H9 (cell line): ENCODE measurements around the gene CDKAL1. TPM values are rescaled to one million over a fixed set of nuclear protein-coding genes. Genes with fewer than 3 reads are reported as not detected.

Experiments
- DNase-seq: peaks from one replicate; pipeline ENCODE4 v3.0.0-alpha.2; 2017
- H2AFZ ChIP-seq: one replicate; pipeline ENCODE4 v1.6.1; 2013; ENCODE audit warnings: mild to moderate bottlenecking, low read length, control low read depth, moderate library complexity
- H2AK5ac ChIP-seq: 2 replicates; pipeline ENCODE4 v1.6.1; 2013; ENCODE audit warnings: low read length, control low read depth, mixed read lengths; ENCODE audit not compliant: insufficient read length
- H2BK120ac ChIP-seq: one replicate; pipeline ENCODE4 v1.6.1; 2013; ENCODE audit warnings: low read depth, mild to moderate bottlenecking, low read length, control low read depth, inconsistent platforms; ENCODE audit not compliant: poor library complexity, severe bottlenecking
- H2BK12ac ChIP-seq: 2 replicates; pipeline ENCODE4 v1.6.1; 2013; ENCODE audit warnings: low read length, control low read depth, mixed read lengths, low read depth; ENCODE audit not compliant: insufficient read length
- H2BK15ac ChIP-seq: 2 replicates; pipeline ENCODE4 v1.6.1; 2013; ENCODE audit warnings: low read depth, low read length, control low read depth
- H2BK20ac ChIP-seq: one replicate; pipeline ENCODE4 v1.6.1; 2013; ENCODE audit warnings: low read depth, mild to moderate bottlenecking, low read length, control low read depth, inconsistent platforms; ENCODE audit not compliant: poor library complexity, severe bottlenecking
- H2BK5ac ChIP-seq: 2 replicates; pipeline ENCODE4 v1.6.1; 2013; ENCODE audit warnings: low read length, control low read depth, mixed read lengths; ENCODE audit not compliant: insufficient read length
- H3K14ac ChIP-seq: 2 replicates; pipeline ENCODE4 v1.6.1; 2013; ENCODE audit warnings: low read length, control low read depth; ENCODE audit not compliant: insufficient read depth
- H3K18ac ChIP-seq: 2 replicates; pipeline ENCODE4 v1.6.1; 2013; ENCODE audit warnings: low read depth, mild to moderate bottlenecking, mixed read lengths, low read length, control low read depth; ENCODE audit not compliant: insufficient read length
- H3K23ac ChIP-seq: 2 replicates; pipeline ENCODE4 v1.6.1; 2013; ENCODE audit warnings: low read length, control low read depth, mixed read lengths, low read depth; ENCODE audit not compliant: insufficient read length
- H3K23me2 ChIP-seq: 2 replicates; pipeline ENCODE4 v1.6.1; 2013; ENCODE audit warnings: low read depth, mild to moderate bottlenecking, mixed read lengths, low read length, control low read depth; ENCODE audit not compliant: insufficient read length, poor library complexity, severe bottlenecking
- H3K27ac ChIP-seq: 2 replicates; pipeline ENCODE4 v1.5.1; 2013; ENCODE audit warnings: low read length, control low read depth, mixed read lengths, low read depth; ENCODE audit not compliant: insufficient read length
- H3K27me3 ChIP-seq: 2 replicates; pipeline ENCODE4 v1.6.1; 2013; ENCODE audit warnings: low read length, control low read depth, inconsistent platforms; ENCODE audit not compliant: insufficient read depth
- H3K4ac ChIP-seq: 2 replicates; pipeline ENCODE4 v1.6.1; 2013; ENCODE audit warnings: low read depth, mild to moderate bottlenecking, control low read depth, inconsistent platforms, low read length, moderate library complexity
- H3K4me1 ChIP-seq: 2 replicates; pipeline ENCODE4 v1.6.1; 2013; ENCODE audit warnings: low read length, control low read depth, inconsistent platforms; ENCODE audit not compliant: insufficient read depth
- H3K4me2 ChIP-seq: 2 replicates; pipeline ENCODE4 v1.6.1; 2013; ENCODE audit warnings: low read length, control low read depth, mixed read lengths; ENCODE audit not compliant: insufficient read length, insufficient read depth
- H3K56ac ChIP-seq: 2 replicates; pipeline ENCODE4 v1.6.1; 2013; ENCODE audit warnings: low read depth, mild to moderate bottlenecking, mixed read lengths, low read length, control low read depth; ENCODE audit not compliant: insufficient read length
- H3K79me1 ChIP-seq: 2 replicates; pipeline ENCODE4 v1.6.1; 2013; ENCODE audit warnings: low read depth, mild to moderate bottlenecking, moderate library complexity, low read length, control low read depth, inconsistent platforms; ENCODE audit not compliant: insufficient read depth, poor library complexity, severe bottlenecking
- H3K79me2 ChIP-seq: 2 replicates; pipeline ENCODE4 v1.6.1; 2013; ENCODE audit warnings: low read length, control low read depth, inconsistent platforms; ENCODE audit not compliant: insufficient read depth
- H3K9ac ChIP-seq: 2 replicates; pipeline ENCODE4 v1.6.1; 2013; ENCODE audit warnings: low read length, control low read depth, mixed read lengths; ENCODE audit not compliant: insufficient read length; ENCODE audit errors: extremely low read depth
- H3K9me3 ChIP-seq: one replicate; pipeline ENCODE4 v1.6.1; 2013; ENCODE audit warnings: low read depth, low read length, inconsistent platforms; ENCODE audit not compliant: control insufficient read depth
- H3T11ph ChIP-seq: one replicate; pipeline ENCODE4 v1.6.1; 2013; ENCODE audit warnings: mild to moderate bottlenecking, low read length, control low read depth, inconsistent platforms
- H4K20me1 ChIP-seq: one replicate; pipeline ENCODE4 v1.6.1; 2013; ENCODE audit not compliant: control insufficient read depth, insufficient read length, insufficient read depth
- H4K5ac ChIP-seq: 2 replicates; pipeline ENCODE4 v1.6.1; 2013; ENCODE audit warnings: low read depth, mild to moderate bottlenecking, mixed read lengths, low read length, control low read depth; ENCODE audit not compliant: insufficient read length
- H4K8ac ChIP-seq: replicated peaks from 2 replicates; pipeline ENCODE4 v1.6.1; 2013; ENCODE audit warnings: low read length, control low read depth, mixed read lengths, low read depth; ENCODE audit not compliant: insufficient read length
- H4K91ac ChIP-seq: 2 replicates; pipeline ENCODE4 v1.6.1; 2013; ENCODE audit warnings: low read depth, mild to moderate bottlenecking, moderate library complexity, mixed read lengths, low read length, control low read depth; ENCODE audit not compliant: insufficient read length
- H3K27ac Mint-ChIP-seq, 3 experiments: 2 replicates in 2 of 3; 3 replicates in 1 of 3; pipeline ENCODE4 v1.8.0; 2020 to 2021; ENCODE audit warnings: mixed read lengths in 3 of 3, mild to moderate bottlenecking in 1 of 3, moderate library complexity in 1 of 3
- H3K27me3 Mint-ChIP-seq: 2 replicates; pipeline ENCODE4 v1.8.0; 2021; ENCODE audit warnings: low read depth, mild to moderate bottlenecking, moderate library complexity, mixed read lengths
- H3K36me3 Mint-ChIP-seq, 3 experiments: 2 replicates in 2 of 3; 3 replicates in 1 of 3; pipeline ENCODE4 v1.8.0; 2020 to 2021; ENCODE audit warnings: low read depth in 3 of 3, mixed read lengths in 3 of 3; ENCODE audit not compliant: insufficient read depth in 1 of 3
- H3K4me1 Mint-ChIP-seq, 2 experiments: 2 replicates each; pipeline ENCODE4 v1.8.0; 2020; ENCODE audit warnings: mixed read lengths in 2 of 2
- H3K4me3 Mint-ChIP-seq, 2 experiments: 2 replicates in 1 of 2; 3 replicates in 1 of 2; pipeline ENCODE4 v1.8.0; 2020 to 2021; ENCODE audit warnings: mild to moderate bottlenecking in 2 of 2, mixed read lengths in 2 of 2, moderate library complexity in 1 of 2
- H3K9me3 Mint-ChIP-seq, 2 experiments: 2 replicates in 1 of 2; 3 replicates in 1 of 2; pipeline ENCODE4 v1.8.0; 2020; ENCODE audit warnings: mild to moderate bottlenecking in 2 of 2, mixed read lengths in 2 of 2, moderate library complexity in 1 of 2
- WGBS: extraction: QIAGEN DNeasy Blood & Tissue Kit; methylation state at CpG from one replicate; pipeline ENCODE4 v1.1.7; 2013; ENCODE audit warnings: missing lambda C conversion rate, low lambda C conversion rate, mixed read lengths; ENCODE audit not compliant: insufficient read length; ENCODE audit errors: extremely low coverage; 5-methylcytosine and 5-hydroxymethylcytosine counted together
- total RNA-seq: library from RNA; stranded (reverse); gene quantifications from 2 replicates; pipeline ENCODE4 v1.2.1, GENCODE V29; 2021
- TF ChIP-seq, protein P1 (sequence below): fragments of 200-600 bp; sonication (generic); conservative IDR thresholded peaks from 3 replicates; pipeline ENCODE4 v1.8.0; 2021; ENCODE audit warnings: antibody characterized with exemption, mild to moderate bottlenecking

The CDKAL1 gene
- total RNA-seq, 1 experiment from 2014 or later, result 23.0 TPM

DNA sequence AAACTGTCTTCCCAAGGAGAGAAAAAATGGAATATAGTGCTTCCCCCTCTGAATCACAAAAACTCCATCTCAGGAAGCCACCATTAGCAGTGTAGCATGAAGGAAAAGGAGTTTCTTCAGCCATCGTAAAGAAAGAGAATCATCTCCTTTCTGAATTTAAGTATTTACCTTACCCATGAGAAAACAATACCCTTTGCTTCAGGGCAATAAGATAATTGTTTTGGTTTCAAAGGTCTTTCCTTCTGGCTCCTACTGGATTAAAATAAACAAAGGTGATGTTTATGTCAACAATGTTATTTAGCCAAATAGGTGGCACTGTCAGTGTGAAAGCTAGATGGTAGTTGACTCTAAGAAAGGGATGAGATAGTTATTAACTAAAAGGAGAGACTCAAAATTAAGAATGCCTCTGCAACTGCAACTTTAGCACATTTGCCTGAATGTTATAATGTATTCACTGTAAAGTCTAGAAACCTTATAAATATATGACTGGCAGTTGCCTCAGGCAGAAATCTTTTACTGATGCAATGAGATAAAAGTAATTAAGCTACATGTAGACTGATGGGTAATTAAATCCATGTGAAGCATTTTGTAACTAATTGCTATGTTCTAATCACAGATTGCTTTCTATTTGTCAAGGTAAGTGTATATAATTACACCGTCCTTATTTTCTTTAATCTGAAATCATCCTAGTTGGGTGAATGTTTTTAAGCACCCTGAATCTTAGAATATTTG is 399.0 kb downstream of the CDKAL1 start:
- no peaks in the 10 kb centered on the region; a peak in 1 of 7 replicates for H3K36me3 Mint-ChIP-seq
- no peak overlapping the region for H3K4me3 Mint-ChIP-seq
- H3K27ac Mint-ChIP-seq, result peak overlapping the region in 2 of 3 experiments; percentile 81 to 94; a peak in 4 of 7 replicates
- H4K91ac ChIP-seq, result no peak overlapping the region
- H2BK20ac ChIP-seq, result no peak overlapping the region
- no peak overlapping the region for H2BK12ac ChIP-seq
- H2BK5ac ChIP-seq, result no peak overlapping the region
- no peak overlapping the region for H2AFZ ChIP-seq
- no peak overlapping the region for H3K4ac ChIP-seq
- H3K23ac ChIP-seq, result no peak overlapping the region
- no peak for DNase-seq
- WGBS, result no CpG with 5 or more reads among the region's 2 CpGs
- no peaks in the 10 kb centered on the region for H3K79me1 ChIP-seq
- H4K5ac ChIP-seq, result no peak overlapping the region
- no peak overlapping the region for H3K14ac ChIP-seq
- H3K4me1 ChIP-seq, result no peaks in the 10 kb centered on the region
- H2AK5ac ChIP-seq, result no peak overlapping the region
- no peak overlapping the region for H3T11ph ChIP-seq
- H4K20me1 ChIP-seq, result no peaks in the 10 kb centered on the region
- no peak overlapping the region for H3K18ac ChIP-seq
- no peaks in the 10 kb centered on the region for H3K9me3 Mint-ChIP-seq
- no peak overlapping the region for H2BK120ac ChIP-seq
- H3K27ac ChIP-seq, result no peak overlapping the region
- no peaks in the 10 kb centered on the region for H3K27me3 Mint-ChIP-seq
- TF ChIP-seq, protein P1, sequence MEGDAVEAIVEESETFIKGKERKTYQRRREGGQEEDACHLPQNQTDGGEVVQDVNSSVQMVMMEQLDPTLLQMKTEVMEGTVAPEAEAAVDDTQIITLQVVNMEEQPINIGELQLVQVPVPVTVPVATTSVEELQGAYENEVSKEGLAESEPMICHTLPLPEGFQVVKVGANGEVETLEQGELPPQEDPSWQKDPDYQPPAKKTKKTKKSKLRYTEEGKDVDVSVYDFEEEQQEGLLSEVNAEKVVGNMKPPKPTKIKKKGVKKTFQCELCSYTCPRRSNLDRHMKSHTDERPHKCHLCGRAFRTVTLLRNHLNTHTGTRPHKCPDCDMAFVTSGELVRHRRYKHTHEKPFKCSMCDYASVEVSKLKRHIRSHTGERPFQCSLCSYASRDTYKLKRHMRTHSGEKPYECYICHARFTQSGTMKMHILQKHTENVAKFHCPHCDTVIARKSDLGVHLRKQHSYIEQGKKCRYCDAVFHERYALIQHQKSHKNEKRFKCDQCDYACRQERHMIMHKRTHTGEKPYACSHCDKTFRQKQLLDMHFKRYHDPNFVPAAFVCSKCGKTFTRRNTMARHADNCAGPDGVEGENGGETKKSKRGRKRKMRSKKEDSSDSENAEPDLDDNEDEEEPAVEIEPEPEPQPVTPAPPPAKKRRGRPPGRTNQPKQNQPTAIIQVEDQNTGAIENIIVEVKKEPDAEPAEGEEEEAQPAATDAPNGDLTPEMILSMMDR, result no peak
- H3K9me3 ChIP-seq, result no peaks in the 10 kb centered on the region
- no peak overlapping the region for H3K4me2 ChIP-seq
- peaks cover 14 to 21% of the 10 kb centered on the region in 2 experiments for H3K4me1 Mint-ChIP-seq
- no peak overlapping the region for H2BK15ac ChIP-seq
- no peak overlapping the region for H3K56ac ChIP-seq
- H3K9ac ChIP-seq, result no peak overlapping the region
- no peak overlapping the region for H4K8ac ChIP-seq
- no peaks in the 10 kb centered on the region for H3K27me3 ChIP-seq
- H3K23me2 ChIP-seq, result no peaks in the 10 kb centered on the region
- no peaks in the 10 kb centered on the region for H3K79me2 ChIP-seq
